Measurements from ENCODE around the gene RNF145. TPM values are rescaled to one million over a fixed set of nuclear protein-coding genes. Genes with fewer than 3 reads are reported as not detected.

RNF145 gene
- total and polyA plus RNA-seq, 2 of the 13 experiments (the other 11 are each of a cell fraction or from before 2014, with no cell fraction given): 24.6 TPM

DNA sequence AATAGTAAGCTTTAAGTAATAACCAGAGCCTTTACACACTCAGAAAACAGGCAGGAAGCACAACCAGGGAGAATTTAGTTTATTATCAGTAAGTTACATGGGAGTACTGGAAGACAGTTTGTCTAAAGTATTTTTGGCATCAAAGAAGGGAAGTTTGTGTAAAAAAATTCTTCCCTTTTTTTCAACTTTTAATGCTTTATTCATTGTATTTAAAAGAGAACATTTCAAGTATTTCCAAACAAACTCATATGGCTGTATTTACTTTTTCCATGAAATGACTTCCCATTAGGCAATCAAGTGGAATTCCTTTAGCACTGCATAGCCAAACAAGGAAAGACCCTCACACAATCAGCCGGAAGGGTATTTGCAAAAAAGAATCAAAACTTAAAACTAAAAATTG is 26.7 kb downstream of the RNF145 start (continued):
- TF ChIP-seq, protein P1, sequence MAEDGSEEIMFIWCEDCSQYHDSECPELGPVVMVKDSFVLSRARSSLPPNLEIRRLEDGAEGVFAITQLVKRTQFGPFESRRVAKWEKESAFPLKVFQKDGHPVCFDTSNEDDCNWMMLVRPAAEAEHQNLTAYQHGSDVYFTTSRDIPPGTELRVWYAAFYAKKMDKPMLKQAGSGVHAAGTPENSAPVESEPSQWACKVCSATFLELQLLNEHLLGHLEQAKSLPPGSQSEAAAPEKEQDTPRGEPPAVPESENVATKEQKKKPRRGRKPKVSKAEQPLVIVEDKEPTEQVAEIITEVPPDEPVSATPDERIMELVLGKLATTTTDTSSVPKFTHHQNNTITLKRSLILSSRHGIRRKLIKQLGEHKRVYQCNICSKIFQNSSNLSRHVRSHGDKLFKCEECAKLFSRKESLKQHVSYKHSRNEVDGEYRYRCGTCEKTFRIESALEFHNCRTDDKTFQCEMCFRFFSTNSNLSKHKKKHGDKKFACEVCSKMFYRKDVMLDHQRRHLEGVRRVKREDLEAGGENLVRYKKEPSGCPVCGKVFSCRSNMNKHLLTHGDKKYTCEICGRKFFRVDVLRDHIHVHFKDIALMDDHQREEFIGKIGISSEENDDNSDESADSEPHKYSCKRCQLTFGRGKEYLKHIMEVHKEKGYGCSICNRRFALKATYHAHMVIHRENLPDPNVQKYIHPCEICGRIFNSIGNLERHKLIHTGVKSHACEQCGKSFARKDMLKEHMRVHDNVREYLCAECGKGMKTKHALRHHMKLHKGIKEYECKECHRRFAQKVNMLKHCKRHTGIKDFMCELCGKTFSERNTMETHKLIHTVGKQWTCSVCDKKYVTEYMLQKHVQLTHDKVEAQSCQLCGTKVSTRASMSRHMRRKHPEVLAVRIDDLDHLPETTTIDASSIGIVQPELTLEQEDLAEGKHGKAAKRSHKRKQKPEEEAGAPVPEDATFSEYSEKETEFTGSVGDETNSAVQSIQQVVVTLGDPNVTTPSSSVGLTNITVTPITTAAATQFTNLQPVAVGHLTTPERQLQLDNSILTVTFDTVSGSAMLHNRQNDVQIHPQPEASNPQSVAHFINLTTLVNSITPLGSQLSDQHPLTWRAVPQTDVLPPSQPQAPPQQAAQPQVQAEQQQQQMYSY (CRISPR knock-in tag; IDR thresholded peaks at IDR 0.05): no peak
- TF ChIP-seq ZFP1 (CRISPR knock-in tag; IDR thresholded peaks at IDR 0.05) (no peak), RFX3 (CRISPR knock-in tag; IDR thresholded peaks at IDR 0.05) (no peak), JUN (CRISPR knock-in tag; IDR thresholded peaks at IDR 0.05) (no peak), ZNF138 (CRISPR knock-in tag; IDR thresholded peaks at IDR 0.05; ENCODE audit: low read depth) (no peak), NAIF1 (CRISPR knock-in tag; IDR thresholded peaks at IDR 0.05; ENCODE audit: borderline replicate concordance) (no peak), BORCS8-MEF2B (CRISPR knock-in tag; IDR thresholded peaks at IDR 0.05) (no peak), ZNF460 (CRISPR knock-in tag; IDR thresholded peaks at IDR 0.05; ENCODE audit: borderline replicate concordance) (no peak), HMG20A (CRISPR knock-in tag; IDR thresholded peaks at IDR 0.05; ENCODE audit: borderline replicate concordance) (peak; percentile 67), SNAPC2 (CRISPR knock-in tag; IDR thresholded peaks at IDR 0.05) (no peak)
- TF ChIP-seq, protein P2, sequence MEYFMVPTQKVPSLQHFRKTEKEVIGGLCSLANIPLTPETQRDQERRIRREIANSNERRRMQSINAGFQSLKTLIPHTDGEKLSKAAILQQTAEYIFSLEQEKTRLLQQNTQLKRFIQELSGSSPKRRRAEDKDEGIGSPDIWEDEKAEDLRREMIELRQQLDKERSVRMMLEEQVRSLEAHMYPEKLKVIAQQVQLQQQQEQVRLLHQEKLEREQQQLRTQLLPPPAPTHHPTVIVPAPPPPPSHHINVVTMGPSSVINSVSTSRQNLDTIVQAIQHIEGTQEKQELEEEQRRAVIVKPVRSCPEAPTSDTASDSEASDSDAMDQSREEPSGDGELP (IDR thresholded peaks at IDR 0.05; ENCODE audit: borderline replicate concordance, low read depth): peak; percentile 53; the same call in 1 of the 2 replicates
- TF ChIP-seq, protein P3, sequence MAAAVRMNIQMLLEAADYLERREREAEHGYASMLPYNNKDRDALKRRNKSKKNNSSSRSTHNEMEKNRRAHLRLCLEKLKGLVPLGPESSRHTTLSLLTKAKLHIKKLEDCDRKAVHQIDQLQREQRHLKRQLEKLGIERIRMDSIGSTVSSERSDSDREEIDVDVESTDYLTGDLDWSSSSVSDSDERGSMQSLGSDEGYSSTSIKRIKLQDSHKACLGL (CRISPR knock-in tag; IDR thresholded peaks at IDR 0.05): no peak
- TF ChIP-seq, protein P4, sequence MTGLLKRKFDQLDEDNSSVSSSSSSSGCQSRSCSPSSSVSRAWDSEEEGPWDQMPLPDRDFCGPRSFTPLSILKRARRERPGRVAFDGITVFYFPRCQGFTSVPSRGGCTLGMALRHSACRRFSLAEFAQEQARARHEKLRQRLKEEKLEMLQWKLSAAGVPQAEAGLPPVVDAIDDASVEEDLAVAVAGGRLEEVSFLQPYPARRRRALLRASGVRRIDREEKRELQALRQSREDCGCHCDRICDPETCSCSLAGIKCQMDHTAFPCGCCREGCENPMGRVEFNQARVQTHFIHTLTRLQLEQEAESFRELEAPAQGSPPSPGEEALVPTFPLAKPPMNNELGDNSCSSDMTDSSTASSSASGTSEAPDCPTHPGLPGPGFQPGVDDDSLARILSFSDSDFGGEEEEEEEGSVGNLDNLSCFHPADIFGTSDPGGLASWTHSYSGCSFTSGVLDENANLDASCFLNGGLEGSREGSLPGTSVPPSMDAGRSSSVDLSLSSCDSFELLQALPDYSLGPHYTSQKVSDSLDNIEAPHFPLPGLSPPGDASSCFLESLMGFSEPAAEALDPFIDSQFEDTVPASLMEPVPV (CRISPR knock-in tag; IDR thresholded peaks at IDR 0.05): no peak
- TF ChIP-seq, protein P5, sequence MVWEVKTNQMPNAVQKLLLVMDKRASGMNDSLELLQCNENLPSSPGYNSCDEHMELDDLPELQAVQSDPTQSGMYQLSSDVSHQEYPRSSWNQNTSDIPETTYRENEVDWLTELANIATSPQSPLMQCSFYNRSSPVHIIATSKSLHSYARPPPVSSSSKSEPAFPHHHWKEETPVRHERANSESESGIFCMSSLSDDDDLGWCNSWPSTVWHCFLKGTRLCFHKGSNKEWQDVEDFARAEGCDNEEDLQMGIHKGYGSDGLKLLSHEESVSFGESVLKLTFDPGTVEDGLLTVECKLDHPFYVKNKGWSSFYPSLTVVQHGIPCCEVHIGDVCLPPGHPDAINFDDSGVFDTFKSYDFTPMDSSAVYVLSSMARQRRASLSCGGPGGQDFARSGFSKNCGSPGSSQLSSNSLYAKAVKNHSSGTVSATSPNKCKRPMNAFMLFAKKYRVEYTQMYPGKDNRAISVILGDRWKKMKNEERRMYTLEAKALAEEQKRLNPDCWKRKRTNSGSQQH (CRISPR knock-in tag; IDR thresholded peaks at IDR 0.05; ENCODE audit: low read depth): no peak
- TF ChIP-seq, protein P6, sequence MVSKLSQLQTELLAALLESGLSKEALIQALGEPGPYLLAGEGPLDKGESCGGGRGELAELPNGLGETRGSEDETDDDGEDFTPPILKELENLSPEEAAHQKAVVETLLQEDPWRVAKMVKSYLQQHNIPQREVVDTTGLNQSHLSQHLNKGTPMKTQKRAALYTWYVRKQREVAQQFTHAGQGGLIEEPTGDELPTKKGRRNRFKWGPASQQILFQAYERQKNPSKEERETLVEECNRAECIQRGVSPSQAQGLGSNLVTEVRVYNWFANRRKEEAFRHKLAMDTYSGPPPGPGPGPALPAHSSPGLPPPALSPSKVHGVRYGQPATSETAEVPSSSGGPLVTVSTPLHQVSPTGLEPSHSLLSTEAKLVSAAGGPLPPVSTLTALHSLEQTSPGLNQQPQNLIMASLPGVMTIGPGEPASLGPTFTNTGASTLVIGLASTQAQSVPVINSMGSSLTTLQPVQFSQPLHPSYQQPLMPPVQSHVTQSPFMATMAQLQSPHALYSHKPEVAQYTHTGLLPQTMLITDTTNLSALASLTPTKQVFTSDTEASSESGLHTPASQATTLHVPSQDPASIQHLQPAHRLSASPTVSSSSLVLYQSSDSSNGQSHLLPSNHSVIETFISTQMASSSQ (IDR thresholded peaks at IDR 0.05; ENCODE audit: low read depth): no peak
- TF ChIP-seq, protein P6 (CRISPR knock-in tag; IDR thresholded peaks at IDR 0.05; ENCODE audit: borderline replicate concordance): no peak

All from HepG2 (cell line).